Measurements from ENCODE around the gene TRPM3.

The TRPM3 gene

DNA sequence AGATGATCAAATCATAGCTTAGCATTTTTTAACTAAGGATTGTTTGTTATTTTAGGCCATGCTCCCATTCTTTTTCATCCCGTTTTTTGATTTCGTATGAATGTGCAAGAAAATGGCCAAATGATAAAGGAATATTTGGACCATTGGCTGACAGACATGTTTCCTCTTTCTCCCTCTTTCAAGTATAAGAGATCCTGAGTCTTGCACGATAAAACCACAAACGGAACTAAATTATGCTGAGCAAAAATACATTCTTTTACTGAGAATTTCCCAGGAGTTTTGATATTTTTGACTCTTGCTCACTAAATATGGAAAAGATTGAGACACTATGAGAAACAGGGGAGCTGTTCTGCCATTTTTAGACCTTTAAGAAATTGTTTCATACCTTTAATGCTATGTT is 616.6 kb downstream of the TRPM3 start:
- no peak overlapping the region for H3K4me3 Mint-ChIP-seq
- H3K4me1 Mint-ChIP-seq: no peaks in the 10 kb centered on the region
- no peaks in the 10 kb centered on the region for H3K9me3 Mint-ChIP-seq
- DNase-seq (ENCODE audit: low spot score in 2 of 2) (no peak), ATAC-seq (no peak)
- no peak overlapping the region for H3K27ac Mint-ChIP-seq
- no peaks in the 10 kb centered on the region for H3K36me3 Mint-ChIP-seq

DNA sequence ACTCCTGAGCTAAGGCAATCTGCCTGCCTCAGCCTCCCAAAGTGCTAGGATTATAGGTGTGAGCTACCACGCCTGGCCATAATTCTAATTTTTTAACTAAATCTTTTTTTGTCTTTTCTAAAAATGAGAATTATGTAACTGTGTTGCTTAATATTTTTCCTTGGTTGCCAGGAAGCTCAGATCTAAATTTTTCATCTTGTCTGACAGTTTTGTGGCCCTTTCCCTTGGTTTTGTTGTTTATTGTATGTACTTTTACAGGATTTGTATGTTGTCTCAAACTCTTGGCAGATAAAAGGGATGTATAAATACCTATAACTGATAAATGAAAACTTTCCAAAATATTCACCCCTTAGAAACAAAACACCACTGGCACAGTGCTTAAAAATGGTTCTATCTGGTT is 618.7 kb downstream of the TRPM3 start:
- no peak overlapping the region for H3K27ac Mint-ChIP-seq

DNA sequence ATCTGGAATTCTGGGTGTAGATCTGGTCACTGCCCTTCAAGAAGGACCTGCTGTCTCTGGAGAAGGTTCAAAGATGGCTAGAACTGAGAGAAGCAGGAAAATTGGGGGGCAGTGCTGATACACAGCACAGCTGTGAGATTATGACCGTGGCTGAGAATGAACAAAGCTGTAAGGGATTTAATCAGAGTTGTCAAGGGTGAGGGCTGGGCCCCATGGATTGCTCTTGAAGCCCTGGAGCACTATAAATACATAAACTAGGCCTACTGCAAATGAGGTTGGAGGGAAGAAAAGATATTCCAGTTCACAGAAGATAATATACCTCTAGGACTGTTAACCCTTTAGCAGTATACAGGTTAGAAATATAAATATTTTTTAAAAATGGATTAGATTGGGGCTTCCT is 620.6 kb downstream of the TRPM3 start:
- no peak overlapping the region for H3K27ac Mint-ChIP-seq
- no peaks in the 10 kb centered on the region for H3K36me3 Mint-ChIP-seq
- no peak for DNase-seq (ENCODE audit: low spot score in 2 of 2)
- no peaks in the 10 kb centered on the region for H3K9me3 Mint-ChIP-seq
- H3K4me3 Mint-ChIP-seq: no peak overlapping the region
- H3K4me1 Mint-ChIP-seq: no peaks in the 10 kb centered on the region
- no peak for ATAC-seq

More for the DNA sequence above, 618.7 kb downstream of the TRPM3 start:
- no peak for DNase-seq (ENCODE audit: low spot score in 2 of 2)
- H3K4me1 Mint-ChIP-seq: no peaks in the 10 kb centered on the region
- no peak for ATAC-seq
- no peak overlapping the region for H3K4me3 Mint-ChIP-seq
- no peaks in the 10 kb centered on the region for H3K9me3 Mint-ChIP-seq
- H3K36me3 Mint-ChIP-seq: no peaks in the 10 kb centered on the region

DNA sequence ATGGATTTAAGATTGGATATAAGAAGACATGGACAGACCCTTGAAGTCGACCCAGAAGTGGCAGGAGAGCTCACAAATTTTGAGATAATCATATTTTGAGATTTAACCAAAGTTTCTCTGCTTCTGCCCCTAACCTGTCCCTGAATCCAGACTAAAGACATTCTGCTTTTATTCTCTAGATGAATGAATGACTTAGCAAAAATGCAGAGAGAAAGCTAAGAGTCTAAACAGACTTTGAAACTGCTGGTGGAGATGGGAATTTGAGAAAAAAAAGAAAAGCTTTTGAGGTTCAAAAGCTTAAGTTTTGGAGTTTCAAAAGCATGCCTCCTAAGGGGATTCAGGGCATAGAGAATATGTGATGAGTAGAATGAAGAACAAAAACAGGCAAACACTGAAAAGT is 621.8 kb downstream of the TRPM3 start:
- no peak overlapping the region for H3K4me3 Mint-ChIP-seq
- DNase-seq (ENCODE audit: low spot score in 2 of 2) (no peak), ATAC-seq (no peak)
- H3K27ac Mint-ChIP-seq: no peak overlapping the region
- H3K4me1 Mint-ChIP-seq: peaks cover 10% of the 10 kb centered on the region
- no peaks in the 10 kb centered on the region for H3K36me3 Mint-ChIP-seq
- no peaks in the 10 kb centered on the region for H3K9me3 Mint-ChIP-seq

DNA sequence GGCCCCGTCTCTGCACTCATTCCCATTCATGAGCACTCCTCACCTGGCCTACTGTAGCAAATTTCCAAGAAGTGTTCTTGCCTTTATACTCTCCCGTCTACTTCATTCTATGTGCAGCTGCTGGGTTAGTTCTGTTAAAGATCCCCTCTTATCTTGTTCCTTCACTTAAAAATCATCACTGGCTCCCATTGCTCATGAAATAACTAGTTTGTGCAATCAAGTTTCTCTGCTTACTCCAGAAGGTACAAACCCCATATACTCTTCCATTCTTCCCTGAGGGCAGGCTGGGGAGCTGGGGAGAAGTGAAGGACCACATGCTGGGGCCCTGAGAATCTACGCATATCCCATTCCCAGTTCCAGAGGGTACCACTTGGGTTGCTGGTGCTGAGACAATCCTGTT is 622.6 kb downstream of the TRPM3 start:
- no peak overlapping the region for H3K4me3 Mint-ChIP-seq
- peaks cover 17% of the 10 kb centered on the region for H3K4me1 Mint-ChIP-seq
- peak overlapping the region; percentile 13 for H3K27ac Mint-ChIP-seq
- DNase-seq (ENCODE audit: low spot score in 2 of 2) (no peak), ATAC-seq (no peak)
- H3K36me3 Mint-ChIP-seq: no peaks in the 10 kb centered on the region
- no peaks in the 10 kb centered on the region for H3K9me3 Mint-ChIP-seq

DNA sequence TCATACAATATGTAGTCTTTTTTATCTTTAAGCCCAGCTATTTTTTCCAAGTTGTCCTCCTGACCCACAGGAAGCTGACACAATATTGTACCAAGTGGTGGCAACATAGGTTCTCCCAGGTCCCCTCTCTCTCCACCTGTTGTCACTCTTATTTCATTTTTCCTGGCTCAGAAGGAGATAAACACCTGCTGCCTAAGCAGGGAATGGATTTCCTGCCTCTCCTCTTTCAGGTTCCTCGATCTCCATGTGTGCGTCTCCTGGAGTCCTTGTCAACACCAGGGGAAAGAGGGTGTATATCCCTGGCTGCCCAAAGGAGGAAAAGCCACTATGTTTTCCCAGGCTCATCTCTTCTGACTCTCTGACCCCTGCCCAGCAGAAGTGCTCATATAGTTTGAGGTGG is 625.2 kb downstream of the TRPM3 start:
- DNase-seq (ENCODE audit: low spot score in 2 of 2) (no peak), ATAC-seq (no peak)
- Mint-ChIP-seq H3K36me3 (no peaks in the 10 kb centered on the region), H3K27ac (peak overlapping the region; percentile 43), H3K4me1 (peaks cover 38% of the 10 kb centered on the region), H3K4me3 (no peak overlapping the region), H3K9me3 (no peaks in the 10 kb centered on the region)

DNA sequence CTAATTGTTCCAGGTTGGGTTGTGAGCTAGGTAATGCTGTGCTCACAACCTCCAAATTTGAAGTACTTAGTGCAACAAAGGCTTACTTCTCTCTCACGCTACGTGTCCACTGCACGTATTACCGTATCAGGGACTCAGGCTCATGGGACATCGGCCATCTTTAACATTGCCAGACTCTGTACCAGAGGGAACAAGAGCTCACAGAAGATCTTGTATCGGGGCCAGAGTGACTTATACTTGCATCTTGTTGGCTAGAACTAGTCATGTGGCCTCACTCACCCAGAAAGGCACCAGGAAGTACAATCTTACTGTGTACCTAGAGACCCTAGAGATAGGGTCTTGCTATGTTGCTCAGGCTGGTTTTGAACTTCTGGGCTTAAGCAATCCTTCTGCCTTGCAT is 625.9 kb downstream of the TRPM3 start:
- Mint-ChIP-seq H3K36me3 (no peaks in the 10 kb centered on the region), H3K4me1 (peaks cover 39% of the 10 kb centered on the region), H3K4me3 (no peak overlapping the region), H3K27ac (no peak overlapping the region), H3K9me3 (no peaks in the 10 kb centered on the region)
- ATAC-seq: no peak
- DNase-seq (ENCODE audit: low spot score in 2 of 2): no peak

DNA sequence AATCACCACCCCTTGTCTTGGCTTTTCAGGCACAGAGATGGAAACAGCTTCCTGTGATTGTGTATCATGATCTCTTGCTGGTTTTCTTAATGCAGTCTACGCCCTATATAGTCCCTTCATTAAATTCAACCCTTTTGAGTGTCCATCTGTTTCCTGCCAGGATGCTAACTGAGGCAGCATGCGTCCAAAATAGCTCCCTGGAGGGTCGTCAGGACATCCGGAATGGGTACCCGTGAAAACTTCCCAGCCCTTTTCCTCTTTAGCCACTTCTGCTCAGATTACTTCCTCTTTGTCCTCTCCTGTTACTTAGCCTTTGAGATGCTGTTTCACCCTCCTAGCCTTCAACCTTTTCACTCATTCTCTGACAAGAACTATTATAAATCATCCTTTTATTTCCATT is 627.2 kb downstream of the TRPM3 start:
- H3K36me3 Mint-ChIP-seq: no peaks in the 10 kb centered on the region
- H3K27ac Mint-ChIP-seq: peak overlapping the region; percentile 3
- ATAC-seq (no peak), DNase-seq (ENCODE audit: low spot score in 2 of 2) (no peak)
- H3K9me3 Mint-ChIP-seq: no peaks in the 10 kb centered on the region
- no peak overlapping the region for H3K4me3 Mint-ChIP-seq
- peaks cover 39% of the 10 kb centered on the region for H3K4me1 Mint-ChIP-seq

DNA sequence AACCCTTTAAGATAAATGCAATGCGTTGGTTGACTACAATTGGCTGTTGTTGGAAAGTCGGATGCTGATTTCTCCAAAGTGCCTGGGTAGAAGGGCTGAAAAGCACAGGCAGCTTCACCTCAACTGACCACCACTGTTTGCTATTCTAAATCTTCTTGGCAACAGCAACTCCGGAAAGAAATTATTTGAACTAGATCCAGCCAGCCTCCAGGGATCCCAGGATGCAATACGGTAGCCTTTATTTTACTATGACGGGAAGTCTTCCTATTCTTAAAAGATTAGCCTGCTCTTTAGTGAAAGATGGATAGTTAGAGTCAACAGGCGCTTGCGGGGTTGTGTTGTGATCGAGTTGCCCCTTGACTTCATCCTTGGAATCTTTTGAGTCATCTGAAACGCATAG is 628.4 kb downstream of the TRPM3 start:
- no peak overlapping the region for H3K4me3 Mint-ChIP-seq
- ATAC-seq (no peak), DNase-seq (ENCODE audit: low spot score in 2 of 2) (no peak)
- no peak overlapping the region for H3K27ac Mint-ChIP-seq
- no peaks in the 10 kb centered on the region for H3K36me3 Mint-ChIP-seq
- H3K9me3 Mint-ChIP-seq: no peaks in the 10 kb centered on the region
- H3K4me1 Mint-ChIP-seq: peaks cover 39% of the 10 kb centered on the region

DNA sequence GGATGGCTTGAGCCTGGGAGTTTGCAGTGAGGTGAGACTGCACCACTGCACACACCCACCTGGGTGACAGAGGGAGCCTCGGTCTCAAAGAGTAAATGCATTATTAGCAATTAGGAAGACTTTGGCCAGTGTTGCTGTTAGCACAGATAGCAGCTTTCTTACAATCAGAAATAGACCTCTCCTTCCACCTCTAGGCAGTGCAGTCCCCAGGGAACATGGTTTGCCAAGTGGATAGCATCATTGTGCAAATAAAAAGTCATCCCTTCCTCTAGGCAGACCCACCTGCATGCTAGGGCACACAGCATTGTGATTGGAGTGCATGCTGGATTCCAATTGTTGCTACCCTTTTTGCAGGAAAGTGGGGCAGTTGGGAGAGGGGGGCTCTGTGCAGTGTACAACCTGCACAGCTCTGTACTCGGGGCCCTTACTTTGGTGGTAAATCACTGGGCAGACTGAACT is 629.1 kb downstream of the TRPM3 start:
- Mint-ChIP-seq H3K4me1 (peaks cover 39% of the 10 kb centered on the region), H3K36me3 (no peaks in the 10 kb centered on the region), H3K9me3 (no peaks in the 10 kb centered on the region), H3K4me3 (no peak overlapping the region), H3K27ac (no peak overlapping the region)
- no peak for DNase-seq (ENCODE audit: low spot score in 2 of 2)
- no peak for ATAC-seq

DNA sequence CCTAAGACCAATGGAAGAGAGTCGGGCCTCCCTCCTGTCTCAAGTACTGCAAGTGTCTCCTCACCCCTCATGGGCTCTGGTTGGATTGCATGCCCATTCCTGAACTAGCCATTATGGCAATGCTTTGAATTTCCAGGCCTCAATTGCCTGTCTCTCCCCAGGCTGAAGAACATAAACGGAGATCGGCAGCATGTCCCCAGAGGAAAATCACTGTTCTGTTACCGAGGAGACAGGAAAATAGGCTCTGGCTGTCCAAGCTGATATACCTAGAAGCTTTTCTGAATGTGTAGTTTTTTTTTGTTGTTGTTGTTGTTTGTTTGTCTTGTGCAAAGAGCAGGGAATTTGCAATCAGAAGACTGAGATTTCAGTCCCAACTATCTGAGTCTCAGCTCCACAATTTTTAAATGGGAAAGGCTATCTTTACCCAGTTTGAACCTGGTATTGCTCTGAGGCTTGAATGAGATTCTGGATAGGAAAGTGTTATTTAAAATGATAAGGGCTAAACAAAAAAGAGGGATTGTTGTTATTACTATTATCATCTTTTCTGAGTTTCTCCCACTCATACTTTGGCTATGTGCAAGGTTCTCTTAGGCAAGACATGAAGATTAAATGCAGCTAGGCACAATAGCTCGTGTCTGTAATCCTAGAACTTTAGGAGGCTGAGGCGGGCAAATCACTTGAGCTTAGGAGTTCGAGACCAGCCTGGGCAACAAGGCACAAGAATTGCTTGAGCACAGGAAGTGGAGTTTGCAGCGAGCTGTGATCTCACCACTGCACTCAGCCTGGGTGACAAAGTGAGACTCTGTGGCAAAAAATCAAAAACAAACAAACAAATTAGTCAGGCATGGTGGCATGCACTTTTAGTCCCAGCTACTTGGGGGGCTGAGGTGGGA is 629.7 kb downstream of the TRPM3 start:
- no peak overlapping the region for H3K27ac Mint-ChIP-seq
- DNase-seq (ENCODE audit: low spot score in 2 of 2) (no peak), ATAC-seq (peak; percentile 46)

DNA sequence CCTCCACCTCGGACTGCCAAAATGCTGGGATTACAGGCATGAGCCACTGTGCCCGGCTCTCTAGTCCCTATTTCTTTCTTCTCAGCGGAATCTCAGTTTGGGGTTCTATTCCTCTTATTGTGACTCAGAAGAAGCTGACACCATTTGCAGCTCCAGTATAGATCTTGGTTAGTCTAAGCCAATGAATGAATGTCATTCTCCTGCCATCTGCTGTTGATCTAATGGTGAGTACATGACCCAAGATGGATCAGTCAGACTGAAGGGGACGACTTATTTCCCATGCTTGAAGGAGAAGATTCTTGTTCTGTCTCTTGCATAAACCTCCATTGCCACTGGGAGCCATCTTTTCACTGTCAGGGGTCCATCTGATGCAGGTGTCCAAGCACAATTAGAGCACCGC is 630.9 kb downstream of the TRPM3 start:
- Mint-ChIP-seq H3K4me1 (peaks cover 37% of the 10 kb centered on the region), H3K4me3 (no peak overlapping the region), H3K9me3 (no peaks in the 10 kb centered on the region), H3K27ac (no peak overlapping the region), H3K36me3 (no peaks in the 10 kb centered on the region)
- DNase-seq (ENCODE audit: low spot score in 2 of 2): no peak
- ATAC-seq: peak; percentile 44

More for the DNA sequence above, 629.7 kb downstream of the TRPM3 start:
- Mint-ChIP-seq H3K36me3 (no peaks in the 10 kb centered on the region), H3K4me3 (no peak overlapping the region), H3K9me3 (no peaks in the 10 kb centered on the region), H3K4me1 (peaks cover 39% of the 10 kb centered on the region)

DNA sequence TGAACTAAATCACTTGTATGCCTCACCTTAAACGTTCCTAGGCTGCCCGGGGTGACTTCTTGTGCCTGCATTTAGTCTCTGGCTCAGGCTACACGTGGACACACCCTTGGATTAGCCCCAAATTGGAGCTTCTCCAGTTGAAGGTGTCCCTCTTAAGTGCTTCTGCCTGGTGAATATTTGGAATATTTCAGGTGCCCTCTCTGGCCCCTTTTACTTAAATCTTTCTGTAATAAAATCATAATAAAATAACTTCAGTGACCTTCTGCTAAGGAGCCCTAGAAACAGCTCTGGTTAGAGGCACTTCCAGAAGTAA is 632.7 kb downstream of the TRPM3 start:
- Mint-ChIP-seq H3K27ac (no peak overlapping the region), H3K36me3 (no peaks in the 10 kb centered on the region), H3K4me3 (no peak overlapping the region), H3K4me1 (peaks cover 20% of the 10 kb centered on the region), H3K9me3 (no peaks in the 10 kb centered on the region)
- ATAC-seq (no peak), DNase-seq (ENCODE audit: low spot score in 2 of 2) (no peak)

DNA sequence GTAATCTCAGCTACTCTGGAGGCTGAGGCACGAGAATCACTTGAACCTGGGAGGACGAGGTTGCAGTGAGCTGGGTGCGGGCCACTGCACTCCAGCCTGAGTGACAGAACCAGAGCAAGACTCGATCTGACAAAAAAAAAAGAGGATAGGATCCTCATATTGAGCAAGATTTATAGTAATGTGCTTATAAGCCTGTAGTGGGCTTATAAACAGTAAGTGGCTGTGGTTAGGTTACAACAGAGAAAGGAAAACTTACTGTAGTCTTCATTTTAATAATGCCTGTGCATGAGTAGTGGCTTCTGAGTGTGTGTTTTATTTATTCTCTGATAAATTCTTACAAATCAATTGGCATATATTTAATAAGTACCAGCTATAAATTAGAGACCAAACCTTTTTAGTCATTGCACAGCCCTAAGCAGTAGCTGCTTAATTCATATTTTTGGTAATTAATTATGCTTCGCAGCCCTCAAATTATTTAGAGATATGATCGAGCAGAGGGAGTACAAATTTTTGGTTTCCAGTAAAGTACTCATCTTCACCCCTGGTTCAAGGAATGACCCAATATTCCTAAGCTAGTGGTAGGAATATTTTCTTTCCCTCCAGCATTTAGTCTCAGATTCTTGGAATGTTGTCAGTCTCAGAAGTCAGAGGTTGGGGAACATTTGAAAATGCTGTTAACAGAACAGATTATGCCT is 633.2 kb downstream of the TRPM3 start:
- Mint-ChIP-seq H3K4me3 (no peak overlapping the region), H3K4me1 (peaks cover 19% of the 10 kb centered on the region), H3K36me3 (no peaks in the 10 kb centered on the region), H3K27ac (no peak overlapping the region), H3K9me3 (no peaks in the 10 kb centered on the region)
- no peak for ATAC-seq
- DNase-seq (ENCODE audit: low spot score in 2 of 2): no peak

DNA sequence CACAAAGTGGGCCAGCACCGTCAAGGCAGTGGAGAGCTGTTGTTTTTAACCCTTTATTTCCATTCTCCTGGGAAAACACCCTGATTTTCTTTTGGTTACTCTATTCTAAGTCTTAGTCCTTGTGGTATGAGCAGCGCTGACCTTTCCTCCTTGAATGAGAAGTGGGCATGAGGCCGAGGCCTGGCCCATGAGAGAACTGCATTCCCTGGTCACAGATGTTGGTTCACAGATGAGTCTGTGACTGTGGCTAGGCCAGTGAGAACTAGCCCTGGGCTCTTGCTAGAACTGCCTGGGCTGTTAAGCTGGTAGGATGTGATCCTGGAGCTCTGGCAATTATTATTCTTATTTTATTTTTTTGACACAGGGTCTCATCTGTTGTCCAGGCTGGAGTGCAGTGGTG is 635.3 kb downstream of the TRPM3 start:
- DNase-seq (ENCODE audit: low spot score in 2 of 2) (no peak), ATAC-seq (no peak)
- peak overlapping the region; percentile 8 for H3K27ac Mint-ChIP-seq

DNA sequence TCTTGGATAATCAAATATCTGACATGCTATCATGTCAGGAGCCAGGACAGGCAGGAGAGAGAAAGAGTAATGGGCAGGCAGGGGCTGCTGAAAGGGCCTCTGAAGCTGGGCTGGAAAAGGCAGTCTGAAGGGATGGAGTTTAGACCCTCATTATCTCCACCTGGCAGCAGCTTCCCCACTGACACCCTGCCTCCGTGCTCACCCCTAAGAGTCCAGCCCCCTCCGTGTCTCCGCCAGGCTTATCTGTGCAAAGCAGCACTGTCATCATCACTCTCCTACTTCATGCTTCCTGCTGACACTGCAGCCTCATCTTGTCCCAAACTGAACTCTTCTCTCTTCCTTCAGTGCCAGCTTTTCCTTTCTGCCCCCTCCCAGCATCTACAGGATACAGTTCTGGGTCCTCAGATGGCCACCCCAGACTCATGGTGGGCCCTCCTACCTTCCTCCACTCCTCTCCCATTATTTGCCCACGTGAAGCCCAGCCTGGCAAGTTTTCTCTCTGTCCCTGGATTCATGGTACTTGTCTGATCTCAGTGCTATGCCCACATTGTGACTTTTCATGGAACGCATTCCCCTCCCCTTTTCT is 636.1 kb downstream of the TRPM3 start:
- peak overlapping the region; percentile 8 for H3K27ac Mint-ChIP-seq
- H3K4me3 Mint-ChIP-seq: no peak overlapping the region
- no peaks in the 10 kb centered on the region for H3K36me3 Mint-ChIP-seq
- DNase-seq (ENCODE audit: low spot score in 2 of 2) (no peak), ATAC-seq (no peak)
- H3K4me1 Mint-ChIP-seq: no peaks in the 10 kb centered on the region
- H3K9me3 Mint-ChIP-seq: no peaks in the 10 kb centered on the region

More for the DNA sequence above, 635.3 kb downstream of the TRPM3 start:
- Mint-ChIP-seq H3K36me3 (no peaks in the 10 kb centered on the region), H3K9me3 (no peaks in the 10 kb centered on the region), H3K4me3 (no peak overlapping the region), H3K4me1 (no peaks in the 10 kb centered on the region)
